ENCODE results near the gene SLC35E3. TPM values are rescaled to one million over a fixed set of nuclear protein-coding genes. Genes with fewer than 3 reads are reported as not detected.
"Not testable (repeated sequence)": the region's sequence is repeated elsewhere in the genome, so short reads cannot be mapped to it uniquely, and the experiment has no call there.

SLC35E3 gene
- total RNA-seq, 4 donors from 2014 or later, result 3.5 to 23.1 (median 12.2) TPM

DNA sequence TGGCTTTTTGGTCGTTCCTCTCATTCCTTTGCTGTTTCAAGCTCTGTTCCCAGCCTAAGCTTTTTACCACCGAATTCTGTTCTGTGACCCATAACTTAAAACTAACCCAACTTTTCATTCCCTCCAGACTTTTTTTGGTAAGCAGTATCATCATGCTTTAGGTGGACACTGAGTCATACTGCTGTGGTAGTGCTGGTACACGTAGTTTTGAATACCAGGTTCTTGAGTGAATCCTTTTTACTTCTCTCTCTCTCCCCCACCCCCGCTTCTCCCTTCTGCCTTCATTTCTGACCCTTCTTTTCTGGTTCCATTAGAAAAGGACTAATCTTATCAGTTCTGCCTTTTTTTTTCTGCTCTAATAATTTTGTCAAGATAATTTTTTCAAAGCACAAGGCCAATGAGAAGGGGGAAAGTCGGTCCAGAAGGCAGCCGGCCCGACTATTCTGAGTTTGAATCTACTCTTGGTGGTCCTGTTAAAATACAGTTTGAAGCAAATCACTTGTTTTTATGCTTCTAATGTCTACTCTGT is 59.7 kb downstream of the SLC35E3 start:
- no peak for DNase-seq
- Histone ChIP-seq H3K27me3 (no peaks in the 10 kb centered on the region), H3K27ac (no peak overlapping the region), H3K4me1 (peaks cover 0 to 3% (median 0%) of the 10 kb centered on the region in 4 donors), H3K4me3 (no peak overlapping the region), H3K9me3 (no peaks in the 10 kb centered on the region), H3K36me3 (peaks cover 0 to 8% (median 0%) of the 10 kb centered on the region in 3 donors)
- TF ChIP-seq POLR2A (IDR thresholded peaks at IDR 0.05), result no peak
- TF ChIP-seq, protein P1, sequence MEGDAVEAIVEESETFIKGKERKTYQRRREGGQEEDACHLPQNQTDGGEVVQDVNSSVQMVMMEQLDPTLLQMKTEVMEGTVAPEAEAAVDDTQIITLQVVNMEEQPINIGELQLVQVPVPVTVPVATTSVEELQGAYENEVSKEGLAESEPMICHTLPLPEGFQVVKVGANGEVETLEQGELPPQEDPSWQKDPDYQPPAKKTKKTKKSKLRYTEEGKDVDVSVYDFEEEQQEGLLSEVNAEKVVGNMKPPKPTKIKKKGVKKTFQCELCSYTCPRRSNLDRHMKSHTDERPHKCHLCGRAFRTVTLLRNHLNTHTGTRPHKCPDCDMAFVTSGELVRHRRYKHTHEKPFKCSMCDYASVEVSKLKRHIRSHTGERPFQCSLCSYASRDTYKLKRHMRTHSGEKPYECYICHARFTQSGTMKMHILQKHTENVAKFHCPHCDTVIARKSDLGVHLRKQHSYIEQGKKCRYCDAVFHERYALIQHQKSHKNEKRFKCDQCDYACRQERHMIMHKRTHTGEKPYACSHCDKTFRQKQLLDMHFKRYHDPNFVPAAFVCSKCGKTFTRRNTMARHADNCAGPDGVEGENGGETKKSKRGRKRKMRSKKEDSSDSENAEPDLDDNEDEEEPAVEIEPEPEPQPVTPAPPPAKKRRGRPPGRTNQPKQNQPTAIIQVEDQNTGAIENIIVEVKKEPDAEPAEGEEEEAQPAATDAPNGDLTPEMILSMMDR (IDR thresholded peaks at IDR 0.05), result no peak

DNA sequence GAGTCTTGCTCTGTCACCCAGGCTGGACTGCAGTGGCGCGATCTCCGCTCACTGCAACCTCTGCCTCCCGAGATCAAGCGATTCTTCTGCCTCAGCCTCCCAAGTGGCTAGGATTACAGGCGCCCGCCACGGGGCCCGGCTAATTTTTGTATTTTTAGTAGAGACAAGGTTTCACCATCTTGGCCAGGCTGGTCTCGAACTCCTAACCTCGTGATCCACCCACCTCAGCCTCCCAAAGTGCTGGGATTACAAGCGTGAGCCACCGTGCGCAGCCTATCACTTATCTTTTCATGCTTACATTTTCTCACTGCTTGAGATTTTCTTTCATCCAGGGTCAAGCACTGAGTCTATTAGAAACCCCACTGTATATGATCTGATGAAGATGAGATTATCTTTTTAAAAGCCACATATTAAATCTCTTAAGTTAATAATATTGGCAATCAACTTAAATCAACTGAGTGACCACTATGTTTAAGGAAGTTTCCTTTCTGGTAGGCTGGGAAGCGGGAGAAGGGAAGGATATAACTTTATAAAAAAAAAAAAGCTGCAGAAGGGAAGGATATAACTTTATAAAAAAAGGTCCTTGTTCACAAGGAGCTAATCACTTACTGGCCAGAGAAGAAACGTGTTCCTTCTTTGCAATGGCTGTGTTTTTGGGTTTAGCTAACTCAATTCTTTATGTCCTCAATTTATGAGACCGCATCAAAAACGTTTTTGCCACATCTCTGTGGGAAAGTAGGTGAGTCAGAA is 60.7 kb downstream of the SLC35E3 start:
- H3K9me3 ChIP-seq, result no peaks in the 10 kb centered on the region
- TF ChIP-seq POLR2A (IDR thresholded peaks at IDR 0.05), result no peak
- TF ChIP-seq, protein P1 (IDR thresholded peaks at IDR 0.05), result no peak
- peak overlapping the region; percentile 96 to 99 (median 96) for H3K27ac ChIP-seq
- H3K27me3 ChIP-seq, result no peaks in the 10 kb centered on the region
- peaks cover 0 to 7% (median 0%) of the 10 kb centered on the region in 4 donors for H3K4me1 ChIP-seq
- DNase-seq, result no peak
- peaks cover 0 to 8% (median 0%) of the 10 kb centered on the region in 3 donors for H3K36me3 ChIP-seq
- peak overlapping the region in 3 of 4 donors; percentile 67 to 92 (median 79) for H3K4me3 ChIP-seq

DNA sequence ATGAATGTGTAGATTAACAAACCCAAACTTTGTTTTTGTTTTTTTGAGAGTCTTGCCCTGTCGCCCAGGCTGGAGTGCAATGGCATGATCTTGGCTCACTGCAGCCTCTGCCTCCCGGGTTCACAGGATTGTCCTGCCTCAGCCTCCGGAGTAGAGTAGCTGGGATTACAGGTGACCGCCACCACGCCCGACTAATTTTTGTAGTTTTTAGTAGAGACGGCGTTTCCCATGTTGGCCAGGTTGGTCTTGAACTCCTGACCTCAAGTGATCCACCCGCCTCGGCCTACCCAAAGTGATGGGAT is 61.2 kb downstream of the SLC35E3 start:
- H3K9me3 ChIP-seq, DNase-seq, H3K27me3 ChIP-seq, H3K36me3 ChIP-seq: not testable (repeated sequence)
- H3K4me1 ChIP-seq, result peaks cover 0 to 12% (median 2%) of the 10 kb centered on the region in 4 donors
- peak overlapping the region; percentile 67 to 92 (median 78) for H3K4me3 ChIP-seq
- peak overlapping the region; percentile 96 to 99 (median 96) for H3K27ac ChIP-seq

DNA sequence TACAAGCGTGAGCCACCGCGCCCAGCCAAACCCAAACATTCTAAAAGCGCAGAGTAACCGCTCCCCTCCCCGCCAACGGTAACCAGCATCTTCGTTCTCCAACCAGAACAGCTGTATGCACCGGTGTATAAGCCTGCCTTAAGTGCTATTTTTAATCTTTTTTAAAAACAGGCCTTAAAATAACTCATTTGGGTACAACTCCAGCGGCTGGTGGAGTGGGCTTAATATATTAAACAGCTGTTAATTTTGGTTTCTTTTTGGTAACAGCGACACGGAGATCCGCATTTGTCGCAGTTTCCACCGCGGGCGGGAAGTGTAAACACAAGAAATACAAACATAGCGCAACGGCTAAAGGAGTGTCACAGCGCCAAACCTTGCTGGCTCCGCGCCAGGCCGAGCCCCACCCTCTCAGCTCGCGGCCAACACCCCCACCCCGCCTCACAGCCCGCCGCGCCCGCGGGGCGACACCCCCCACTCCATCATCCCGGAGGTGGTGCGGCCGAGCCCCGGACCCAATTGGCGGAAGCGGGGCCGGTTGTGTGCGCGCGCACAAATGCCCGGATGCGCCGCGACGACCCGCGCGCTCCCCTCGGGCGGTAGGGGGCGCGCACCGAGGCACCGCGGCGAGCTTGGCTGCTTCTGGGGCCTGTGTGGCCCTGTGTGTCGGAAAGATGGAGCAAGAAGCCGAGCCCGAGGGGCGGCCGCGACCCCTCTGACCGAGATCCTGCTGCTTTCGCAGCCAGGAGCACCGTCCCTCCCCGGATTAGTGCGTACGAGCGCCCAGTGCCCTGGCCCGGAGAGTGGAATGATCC is 61.8 kb downstream of the SLC35E3 start, which contains the start of gene MDM2:
Gene MDM2, plus strand, starts transcription at position 602 of the 812 bp plus-strand sequence. CDS start 301 bp downstream, outside the sequence.
- Histone ChIP-seq H3K27me3 (no peaks in the 10 kb centered on the region), H3K27ac (peak within 1 kb of the TSS; percentile 96 to 99 (median 96)), H3K4me3 (peak within 1 kb of the TSS; percentile 67 to 92 (median 78)), H3K4me1 (peaks cover 0 to 18% (median 2%) of the 10 kb centered on the region in 4 donors), H3K9me3 (no peaks in the 10 kb centered on the region), H3K36me3 (peaks cover 0 to 8% (median 0%) of the 10 kb centered on the region in 3 donors)
- peak; percentile 81 to 86 for TF ChIP-seq POLR2A (IDR thresholded peaks at IDR 0.05)
- TF ChIP-seq, protein P1 (IDR thresholded peaks at IDR 0.05), result peak; percentile 69 to 93 (median 90)
- DNase-seq, result peak; percentile 93 to 98 (median 97)

DNA sequence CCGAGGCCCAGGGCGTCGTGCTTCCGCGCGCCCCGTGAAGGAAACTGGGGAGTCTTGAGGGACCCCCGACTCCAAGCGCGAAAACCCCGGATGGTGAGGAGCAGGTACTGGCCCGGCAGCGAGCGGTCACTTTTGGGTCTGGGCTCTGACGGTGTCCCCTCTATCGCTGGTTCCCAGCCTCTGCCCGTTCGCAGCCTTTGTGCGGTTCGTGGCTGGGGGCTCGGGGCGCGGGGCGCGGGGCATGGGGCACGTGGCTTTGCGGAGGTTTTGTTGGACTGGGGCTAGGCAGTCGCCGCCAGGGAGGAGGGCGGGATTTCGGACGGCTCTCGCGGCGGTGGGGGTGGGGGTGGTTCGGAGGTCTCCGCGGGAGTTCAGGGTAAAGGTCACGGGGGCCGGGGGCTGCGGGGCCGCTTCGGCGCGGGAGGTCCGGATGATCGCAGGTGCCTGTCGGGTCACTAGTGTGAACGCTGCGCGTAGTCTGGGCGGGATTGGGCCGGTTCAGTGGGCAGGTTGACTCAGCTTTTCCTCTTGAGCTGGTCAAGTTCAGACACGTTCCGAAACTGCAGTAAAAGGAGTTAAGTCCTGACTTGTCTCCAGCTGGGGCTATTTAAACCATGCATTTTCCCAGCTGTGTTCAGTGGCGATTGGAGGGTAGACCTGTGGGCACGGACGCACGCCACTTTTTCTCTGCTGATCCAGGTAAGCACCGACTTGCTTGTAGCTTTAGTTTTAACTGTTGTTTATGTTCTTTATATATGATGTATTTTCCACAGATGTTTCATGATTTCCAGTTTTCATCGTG is 62.6 kb downstream of the SLC35E3 start:
- peaks cover 0 to 13% (median 0%) of the 10 kb centered on the region in 3 donors for H3K36me3 ChIP-seq
- H3K27ac ChIP-seq, result peak overlapping the region; percentile 96 to 99 (median 96)
- no peaks in the 10 kb centered on the region for H3K27me3 ChIP-seq
- no peaks in the 10 kb centered on the region for H3K9me3 ChIP-seq
- TF ChIP-seq, protein P1 (IDR thresholded peaks at IDR 0.05), result no peak
- TF ChIP-seq POLR2A (IDR thresholded peaks at IDR 0.05), result peak; percentile 25 to 59
- DNase-seq, result peak; percentile 59 to 89 (median 81)
- H3K4me1 ChIP-seq, result peaks cover 0 to 26% (median 2%) of the 10 kb centered on the region in 4 donors
- peak overlapping the region; percentile 67 to 92 (median 78) for H3K4me3 ChIP-seq

Measured in Peyer's patch (tissue), 4 donors.